HG03520 (cell line): ENCODE results near the gene MAGEB17.

Experiments
- ATAC-seq: cut with Tn5 transposase; IDR thresholded peaks from one replicate; pipeline ENCODE4 v1.9.1; 2021; ENCODE audit warnings: mild to moderate bottlenecking, moderate library complexity; ENCODE audit not compliant: unreplicated experiment

Gene MAGEB17

DNA sequence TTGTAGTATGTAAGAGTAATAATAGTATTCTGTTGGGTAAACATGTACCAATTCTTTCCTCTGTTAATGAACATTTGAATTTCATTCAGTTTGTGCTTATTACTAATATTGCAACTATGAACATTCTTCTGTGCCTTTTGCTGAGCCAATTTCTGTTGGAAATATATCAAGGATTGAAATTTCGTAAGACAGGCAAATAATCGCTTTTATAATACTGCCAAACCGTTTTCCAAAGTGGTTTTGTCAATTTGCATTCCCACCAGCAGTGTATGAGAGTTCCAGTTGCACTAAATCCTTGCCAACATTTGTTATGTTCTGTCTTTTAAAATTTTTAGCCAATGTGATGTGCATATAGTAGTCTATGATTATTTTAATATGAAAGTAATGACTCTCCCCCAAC is 38.6 kb downstream of the MAGEB17 start:
- no peak for ATAC-seq

GRCh38 chrX:16207634-16208033 is 40.4 kb downstream of the MAGEB17 start:
- no peak for ATAC-seq

DNA sequence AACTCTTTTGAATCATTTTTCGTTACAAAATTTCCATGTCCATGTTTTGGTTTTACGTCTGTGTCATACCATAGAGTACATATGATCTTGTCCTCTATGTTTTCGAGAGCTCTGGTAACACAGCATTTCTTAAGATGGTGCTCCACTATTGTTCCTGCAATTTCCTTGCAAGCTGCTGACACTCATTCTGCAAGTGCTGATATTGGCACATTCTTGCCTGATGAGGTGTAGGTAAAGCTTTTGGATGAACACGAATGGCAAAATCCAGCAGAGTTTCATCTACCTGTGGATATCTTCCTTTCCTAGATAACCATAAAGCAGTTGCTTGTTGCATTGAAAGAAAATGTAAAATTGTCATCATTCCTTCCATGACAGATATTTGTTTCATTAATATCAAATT is 41.3 kb downstream of the MAGEB17 start:
- no peak for ATAC-seq

GRCh38 chrX:16210061-16210460 is 42.8 kb downstream of the MAGEB17 start:
- ATAC-seq = no peak

DNA sequence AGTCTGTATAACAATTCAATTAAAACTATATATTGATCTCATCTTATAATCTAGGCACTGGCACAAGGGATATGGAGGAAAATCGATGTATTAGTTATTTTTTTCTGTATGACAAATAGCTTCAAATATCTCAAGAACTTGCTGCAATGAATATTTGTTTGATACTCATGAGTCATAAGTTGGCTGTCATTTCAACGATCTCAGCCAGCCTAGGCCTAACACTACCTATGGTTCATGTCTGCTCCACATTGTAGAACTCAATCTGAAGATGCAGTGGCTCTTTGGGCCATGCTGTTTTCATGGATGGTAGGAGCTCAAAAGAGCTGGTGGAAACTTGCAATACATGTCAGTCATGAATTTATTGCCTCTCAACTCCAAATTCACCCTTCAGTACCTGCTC is 44.7 kb downstream of the MAGEB17 start:
- no peak for ATAC-seq

DNA sequence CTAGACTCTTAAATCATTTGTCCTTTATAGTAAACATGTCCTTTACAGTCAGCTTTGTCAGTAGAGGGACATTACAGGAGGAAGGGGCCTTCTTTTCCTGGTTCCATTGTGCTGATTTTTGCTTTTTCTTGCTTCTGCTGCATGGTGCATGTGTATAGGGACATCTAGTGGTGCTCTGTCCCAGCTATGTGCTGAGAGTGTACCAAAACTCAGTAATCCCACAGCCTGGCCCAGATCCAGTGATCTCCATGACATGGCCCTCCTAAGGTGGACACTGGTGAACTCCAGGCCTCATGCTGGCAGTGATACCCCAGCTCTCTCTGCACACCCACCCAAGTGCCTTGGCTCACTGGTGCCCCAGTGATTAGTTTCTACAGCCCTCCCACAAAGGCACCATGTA is 45.2 kb downstream of the MAGEB17 start:
- no peak for ATAC-seq

GRCh38 chrX:16213961-16214360 is 46.7 kb downstream of the MAGEB17 start:
- no peak for ATAC-seq

- no peak for ATAC-seq
These were observed 48.4 kb downstream of the MAGEB17 start for GRCh38 chrX:16215660-16216059.
